Erythroblast (primary cell): Measurements from ENCODE around the gene GNPTG.
A peak's percentile ranks its signal among the peaks of the same experiment; 100 is the strongest.

ENCODE experiments used
- DNase-seq, 2 experiments: peaks; one replicate each; lab custom pipeline; 2025; lab: John Stamatoyannopoulos, UW
- GATA1 ChIP-seq: IDR thresholded peaks from 2 replicates; pipeline ENCODE4 v1.6.1; 2011; ENCODE audit warnings: low read depth, mild to moderate bottlenecking, control low read depth, low read length, moderate library complexity
- POLR2A ChIP-seq: IDR thresholded peaks from 2 replicates; pipeline ENCODE4 v1.6.1; 2011; ENCODE audit warnings: mild to moderate bottlenecking, low read length

Gene GNPTG

DNA sequence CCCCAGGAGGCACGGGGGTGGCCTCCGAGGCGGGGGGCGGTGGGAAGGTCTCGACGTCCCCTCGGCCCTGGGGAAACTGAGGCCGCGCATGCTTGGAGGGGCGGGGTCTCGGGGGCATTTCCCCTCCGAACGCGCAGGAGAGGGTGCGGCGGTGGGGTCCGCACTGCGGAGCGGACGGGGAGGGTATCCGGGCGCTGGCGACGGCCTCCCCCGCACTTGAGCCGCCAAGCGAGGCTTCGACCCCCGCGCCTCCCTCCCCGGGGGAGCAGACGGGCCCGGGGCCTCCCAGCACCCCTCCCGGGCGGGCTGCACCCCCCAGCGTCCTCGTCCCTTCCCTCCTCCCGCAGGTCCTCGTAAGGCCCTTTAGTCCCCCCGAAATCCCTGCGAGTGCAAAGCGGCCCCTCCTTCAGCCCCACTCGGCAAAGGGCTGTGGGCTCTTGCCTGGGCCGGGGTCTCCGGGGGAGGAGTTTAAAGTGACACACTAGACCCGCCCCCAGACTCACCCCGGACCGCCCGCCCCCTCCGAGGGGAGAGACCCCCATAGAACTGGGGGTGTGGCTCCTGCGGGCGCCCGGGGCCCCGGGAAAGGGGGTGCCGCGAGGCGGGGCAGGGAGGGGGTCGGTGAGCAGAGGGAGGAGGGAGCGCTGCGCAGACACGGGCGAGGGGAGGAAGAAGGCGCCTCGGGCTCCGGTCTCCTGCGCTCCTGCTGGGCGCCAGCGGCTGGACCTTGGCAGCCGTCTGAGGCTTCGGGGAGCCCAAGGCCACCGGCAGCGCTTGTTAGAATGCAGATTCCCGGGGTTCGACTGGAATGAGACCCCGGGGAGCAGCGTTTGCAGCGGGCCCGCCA is 17.7 kb upstream of the GNPTG start:
- DNase-seq: no peak
- TF ChIP-seq POLR2A (no peak), GATA1 (no peak)

DNA sequence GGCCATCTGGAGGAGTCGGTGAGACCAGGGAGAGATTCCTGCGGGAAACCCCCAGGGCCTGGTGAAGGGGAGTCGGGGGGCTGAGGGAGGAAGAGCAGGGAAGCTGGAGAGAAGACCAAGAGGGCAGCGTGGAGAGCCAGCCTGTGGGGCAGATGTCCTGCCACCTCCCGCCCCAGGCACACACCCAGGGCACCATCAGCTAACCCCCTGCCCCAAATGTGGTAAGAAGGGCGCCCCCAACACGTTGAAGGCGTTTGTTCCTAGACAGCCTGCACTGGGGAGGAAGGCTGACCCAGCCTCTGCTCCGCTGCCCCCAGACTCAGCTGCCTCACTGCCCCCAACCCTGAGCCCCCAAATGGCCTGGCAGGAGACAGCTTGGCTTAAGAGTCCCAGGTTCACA is 17.0 kb upstream of the GNPTG start:
- TF ChIP-seq POLR2A: no peak
- no peak for TF ChIP-seq GATA1
- DNase-seq: no peak

DNA sequence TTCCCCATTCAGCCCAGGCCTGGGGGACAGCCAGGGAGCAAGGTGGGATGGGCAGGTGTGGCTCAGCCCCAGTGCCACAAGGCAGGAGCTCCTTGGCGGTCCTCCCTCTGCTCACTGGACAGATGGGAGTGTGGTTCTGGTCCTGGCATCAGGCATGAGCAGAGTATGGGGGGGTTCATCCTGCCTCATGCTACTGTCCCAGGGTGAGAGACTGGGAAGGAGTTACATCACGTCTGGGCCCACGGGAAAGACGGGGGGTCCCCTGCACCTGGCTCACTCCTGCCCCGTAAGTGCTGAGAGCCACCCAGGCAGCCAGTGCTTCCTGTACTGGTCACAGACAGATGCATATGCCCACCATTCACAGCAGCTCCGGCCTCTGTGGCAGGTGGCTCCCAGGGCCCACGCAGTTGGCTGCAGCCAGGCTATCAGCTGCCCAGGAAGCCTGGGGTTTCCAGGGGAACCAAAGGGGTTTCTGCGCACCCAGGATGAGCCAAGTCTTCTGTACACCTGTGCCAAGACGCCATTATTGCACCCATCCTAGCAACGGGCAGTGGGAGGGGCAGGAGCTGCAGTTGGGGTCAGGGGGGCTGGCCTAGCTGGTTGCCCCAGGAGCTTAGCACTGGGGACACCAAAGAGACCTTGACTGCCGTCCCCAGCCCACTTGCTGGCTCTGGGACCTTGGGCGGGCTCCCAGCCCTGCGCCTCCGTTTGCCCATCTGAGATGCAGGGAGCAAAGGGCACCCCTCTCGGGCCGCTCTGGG is 16.3 kb upstream of the GNPTG start:
- TF ChIP-seq POLR2A (no peak), GATA1 (no peak)
- DNase-seq: no peak

DNA sequence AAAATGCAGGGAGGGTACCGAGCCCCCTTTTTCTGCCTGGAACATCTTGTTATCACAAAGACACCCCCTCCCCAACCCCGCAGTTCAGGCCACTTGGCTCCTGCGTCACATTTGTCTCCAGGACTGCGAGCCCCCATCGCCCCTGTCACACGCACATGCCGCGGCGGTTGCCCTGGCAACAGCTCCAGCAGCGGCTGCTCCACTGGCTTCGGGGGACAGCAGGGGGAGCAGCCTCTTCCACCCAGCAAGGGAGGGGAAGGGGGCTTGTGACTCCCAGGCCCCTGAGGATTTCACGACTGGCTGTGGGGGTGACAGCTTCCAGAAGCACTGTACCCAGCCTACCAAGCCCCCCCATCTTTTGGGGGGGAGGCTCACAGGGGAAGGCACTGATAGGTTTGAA is 15.7 kb upstream of the GNPTG start:
- no peak for DNase-seq

DNA sequence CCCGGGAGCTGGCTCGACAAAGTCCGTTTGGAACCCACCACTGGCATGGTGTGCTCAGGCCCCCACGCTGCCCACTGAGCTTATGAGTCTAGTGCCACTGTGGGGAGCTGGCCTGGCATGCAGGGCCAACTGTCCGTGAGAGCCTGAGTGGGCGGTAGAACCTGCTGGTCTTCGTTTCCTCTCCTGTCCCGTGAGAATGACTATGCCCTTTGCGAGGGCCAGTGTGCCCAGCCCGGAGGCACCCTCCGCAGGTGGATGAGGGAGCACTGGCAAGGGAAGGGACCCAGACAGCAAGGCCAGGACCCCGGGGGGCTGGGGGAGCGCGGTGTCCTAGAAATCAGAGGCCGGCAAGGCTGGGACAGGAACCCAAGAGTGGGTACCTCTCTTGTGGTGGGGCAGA is 15.1 kb upstream of the GNPTG start:
- no peak for TF ChIP-seq GATA1
- no peak for DNase-seq

More for the DNA sequence above, 15.7 kb upstream of the GNPTG start:
- TF ChIP-seq POLR2A: no peak
- TF ChIP-seq GATA1: no peak

DNA sequence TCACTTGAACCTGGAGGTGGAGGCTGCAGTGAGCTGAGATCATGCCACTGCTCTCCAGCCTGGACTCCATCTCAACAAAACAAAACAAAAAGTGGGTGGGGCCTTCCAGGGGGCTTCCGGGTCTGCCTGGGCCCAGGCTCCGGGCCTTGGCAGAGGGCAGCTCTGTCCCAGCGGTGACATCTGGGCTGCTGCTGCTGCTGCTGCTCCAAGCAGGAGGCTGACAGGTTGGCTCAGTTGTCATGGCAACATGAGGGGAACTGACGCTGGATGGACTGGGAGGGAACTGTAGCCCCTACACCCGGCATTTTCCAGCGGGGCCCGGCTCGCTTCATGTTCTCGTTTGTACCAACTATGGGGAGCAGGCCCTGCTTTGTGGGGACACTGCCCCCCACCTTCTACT is 14.2 kb upstream of the GNPTG start:
- DNase-seq: no peak
- TF ChIP-seq GATA1: no peak
- TF ChIP-seq POLR2A: no peak

DNA sequence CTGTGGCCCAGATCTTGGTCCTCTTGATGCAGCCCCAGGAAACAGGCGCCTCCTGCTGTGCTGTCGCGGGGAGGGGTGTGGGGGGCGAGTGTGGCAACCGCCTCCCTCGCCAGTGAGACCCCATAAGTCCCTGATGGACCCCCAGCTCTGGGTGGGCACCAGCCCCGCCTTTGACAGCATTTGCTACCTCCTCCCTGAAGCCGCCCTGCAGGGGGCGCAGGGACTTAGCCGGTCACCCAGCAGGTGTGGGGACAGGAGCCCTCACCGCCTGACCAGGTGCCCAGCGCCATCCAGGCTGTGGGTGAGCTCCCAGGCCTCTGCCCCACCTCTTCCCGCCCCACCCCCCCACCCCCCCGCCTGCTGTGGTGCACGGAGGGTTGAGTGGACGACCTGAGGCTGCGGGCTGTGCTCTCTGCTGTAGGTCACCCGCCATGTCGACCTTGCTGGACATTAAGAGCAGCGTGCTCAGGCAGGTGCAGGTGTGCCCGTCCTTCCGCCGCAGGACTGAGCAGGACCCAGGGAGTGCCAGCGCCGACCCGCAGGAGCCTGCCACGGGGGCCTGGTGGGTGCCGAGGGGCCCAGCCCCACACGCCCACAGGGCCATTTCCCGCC is 13.5 kb upstream of the GNPTG start:
- TF ChIP-seq POLR2A (no peak), GATA1 (no peak)
- peak; percentile 27 to 48 for DNase-seq

DNA sequence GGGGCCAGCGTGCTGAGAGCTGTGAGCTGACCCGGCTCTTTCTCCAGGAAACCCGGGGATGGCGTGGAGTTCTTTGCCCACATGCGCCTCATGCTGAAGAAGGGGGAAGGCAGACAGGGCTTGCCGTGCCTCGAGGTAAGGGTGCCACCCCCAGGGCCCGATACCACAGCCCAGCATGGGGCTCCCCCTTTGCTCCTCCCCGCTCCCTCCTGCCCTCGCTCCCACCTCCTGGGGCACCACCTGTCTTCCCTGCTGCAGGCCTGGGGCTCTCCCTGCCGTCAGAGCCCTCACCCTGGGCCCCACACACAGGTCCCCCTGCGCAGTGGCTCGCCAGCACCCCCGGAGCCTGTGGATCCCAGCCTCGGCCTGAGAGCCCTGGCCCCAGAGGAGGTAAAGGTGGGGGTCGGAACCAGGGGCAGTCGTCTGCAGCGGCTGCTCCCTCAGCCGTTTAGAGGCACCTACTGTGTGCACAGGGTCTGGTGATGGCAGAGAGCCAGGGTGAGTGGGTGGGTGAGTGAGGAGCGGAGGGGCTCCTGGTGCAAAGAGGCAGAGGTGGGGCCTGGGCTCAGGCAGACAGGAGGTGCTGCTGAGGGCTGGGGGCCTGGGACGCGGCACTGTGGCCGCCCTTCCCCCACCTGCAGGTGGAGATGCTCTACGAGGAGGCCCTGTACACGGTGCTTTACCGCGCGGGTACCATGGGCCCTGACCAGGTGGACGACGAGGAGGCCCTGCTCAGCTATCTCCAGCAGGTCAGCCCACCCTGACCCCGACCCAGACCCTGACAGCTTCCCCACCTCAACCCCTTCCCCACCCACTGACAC is 12.7 kb upstream of the GNPTG start:
- DNase-seq: no peak
- TF ChIP-seq POLR2A (no peak), GATA1 (no peak)

DNA sequence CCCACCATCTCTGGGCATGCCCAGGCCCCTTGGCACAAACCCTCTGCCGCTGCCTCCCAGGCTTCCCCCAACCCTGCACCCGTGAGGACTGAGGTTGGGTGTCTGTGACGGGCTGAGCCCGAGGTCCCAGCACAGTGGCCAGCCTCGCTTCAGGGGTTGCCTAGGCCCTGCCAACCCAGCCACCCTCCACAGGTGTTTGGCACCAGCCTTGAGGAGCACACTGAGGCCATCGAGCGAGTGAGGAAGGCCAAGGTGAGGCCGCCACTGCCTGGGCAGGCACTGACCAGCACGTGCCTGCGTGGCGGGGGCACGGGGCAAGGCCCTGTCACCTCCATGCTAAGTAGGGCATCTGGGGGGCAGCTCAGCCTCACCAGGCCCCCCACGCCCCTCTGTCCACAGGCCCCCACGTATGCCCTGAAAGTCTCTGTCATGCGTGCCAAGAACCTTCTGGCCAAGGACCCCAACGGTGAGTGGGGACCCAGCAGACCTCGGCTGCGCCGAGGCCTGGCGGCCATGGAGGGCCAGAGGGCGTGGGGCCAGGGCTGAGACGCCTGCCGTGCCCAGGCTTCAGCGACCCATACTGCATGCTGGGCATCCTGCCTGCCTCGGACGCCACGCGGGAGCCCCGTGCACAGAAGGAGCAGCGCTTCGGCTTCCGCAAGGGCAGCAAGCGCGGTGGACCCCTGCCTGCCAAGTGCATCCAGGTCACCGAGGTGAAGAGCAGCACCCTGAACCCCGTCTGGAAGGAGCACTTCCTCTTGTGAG is 10.8 kb upstream of the GNPTG start:
- TF ChIP-seq POLR2A (no peak), GATA1 (no peak)
- DNase-seq: no peak

DNA sequence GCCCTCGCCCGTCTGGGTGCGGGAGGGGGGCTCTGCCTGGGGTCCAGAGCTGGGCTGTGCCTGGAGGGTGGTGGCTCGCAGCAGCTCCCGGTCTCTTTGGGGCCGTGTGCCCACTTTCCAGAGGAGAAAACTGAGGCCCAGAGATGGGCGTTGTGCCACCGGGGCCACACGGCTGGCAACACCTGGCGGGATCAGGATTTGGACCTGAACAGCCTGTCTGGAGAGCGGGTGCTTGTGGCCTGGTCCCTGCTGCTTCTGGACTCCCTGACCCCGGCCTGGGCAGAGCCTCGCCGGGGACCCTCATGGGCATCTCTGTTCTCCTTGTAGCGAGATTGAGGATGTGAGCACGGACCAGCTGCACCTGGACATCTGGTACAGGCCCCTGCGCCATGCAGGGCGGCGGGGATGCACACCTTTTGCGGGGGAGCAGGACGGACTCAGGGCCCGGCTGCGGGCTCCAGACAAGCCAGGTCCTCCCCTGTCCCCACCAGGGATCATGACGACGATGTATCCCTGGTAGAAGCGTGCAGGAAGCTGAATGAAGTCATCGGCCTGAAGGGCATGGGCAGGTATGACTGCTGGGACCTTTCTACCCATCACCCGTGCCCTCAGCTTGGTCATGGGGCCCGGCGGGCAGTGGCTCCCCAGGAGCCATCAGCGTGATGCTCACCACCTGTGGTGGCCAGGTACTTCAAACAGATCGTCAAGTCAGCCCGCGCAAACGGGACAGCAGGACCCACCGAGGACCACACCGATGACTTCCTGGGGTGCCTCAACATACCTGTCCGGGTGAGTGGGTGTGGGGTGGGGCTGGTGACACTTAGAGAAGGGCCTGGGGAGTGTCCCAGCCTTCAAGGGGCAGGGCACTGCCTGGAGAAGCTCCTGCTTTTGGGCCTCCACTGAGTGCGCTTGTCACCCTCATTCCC is 10.0 kb upstream of the GNPTG start:
- no peak for DNase-seq
- TF ChIP-seq POLR2A (no peak), GATA1 (no peak)

DNA sequence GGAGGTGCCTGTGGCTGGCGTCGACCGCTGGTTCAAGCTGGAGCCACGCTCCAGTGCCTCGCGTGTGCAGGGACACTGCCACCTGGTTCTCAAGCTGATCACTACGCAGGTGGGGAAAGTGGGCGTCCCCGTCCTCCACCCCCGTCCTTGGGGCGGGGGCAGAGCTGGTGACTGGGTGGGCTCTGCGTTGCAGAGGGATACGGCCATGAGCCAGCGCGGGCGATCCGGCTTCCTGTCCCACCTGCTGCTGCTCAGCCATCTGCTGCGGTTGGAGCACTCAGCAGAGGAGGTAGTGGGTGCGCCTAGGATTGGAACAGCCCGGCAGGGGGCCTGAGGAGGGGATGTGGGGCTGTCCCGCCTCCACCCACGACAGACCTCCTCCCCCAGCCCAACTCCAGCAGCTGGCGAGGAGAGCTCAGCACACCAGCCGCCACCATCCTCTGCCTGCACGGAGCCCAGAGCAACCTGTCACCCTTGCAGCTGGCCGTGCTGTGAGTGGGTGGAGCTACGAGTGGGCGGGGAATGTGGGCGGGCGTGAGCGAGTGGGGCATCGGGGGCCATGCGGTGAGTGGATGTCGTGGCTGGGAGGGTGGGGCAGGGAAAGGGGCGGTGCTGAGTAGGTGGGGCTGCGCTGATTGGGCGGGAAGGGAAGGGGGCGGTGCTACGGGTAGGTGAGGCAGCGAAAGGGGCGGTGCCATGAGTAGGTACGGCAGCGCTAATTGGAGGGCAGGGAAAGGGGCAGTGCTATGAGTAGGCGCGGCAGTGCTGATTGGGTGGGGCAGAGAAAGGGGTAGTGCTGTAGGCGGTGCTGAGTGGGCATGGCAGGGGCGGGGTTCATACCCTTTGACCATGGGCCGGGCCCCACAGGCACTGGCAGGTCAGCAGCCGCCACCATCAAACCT is 9.0 kb upstream of the GNPTG start:
- TF ChIP-seq GATA1: no peak
- TF ChIP-seq POLR2A: no peak

More for the DNA sequence above, 9.0 kb upstream of the GNPTG start:
- peak; percentile 97 to 98 for DNase-seq
